Body of pancreas (tissue), 4 donors: Measurements from ENCODE around the gene LANCL3.

Source experiments
- CTCF ChIP-seq, 7 experiments: fragments of 450-650 bp in 4 of 7; fragments of 200-600 bp in 3 of 7; sonication (generic) in 3 of 7; IDR thresholded peaks; one replicate each; pipeline ENCODE4 v1.5.1; 2016 to 2019; ENCODE audit warnings: antibody characterized with exemption in 7 of 7
- POLR2A ChIP-seq, 3 donors: fragments of 450-650 bp; IDR thresholded peaks; one replicate each; pipeline ENCODE4 v1.6.1; 2016; ENCODE audit warnings: antibody characterized with exemption in 3 of 3, mild to moderate bottlenecking in 2 of 3

DNA sequence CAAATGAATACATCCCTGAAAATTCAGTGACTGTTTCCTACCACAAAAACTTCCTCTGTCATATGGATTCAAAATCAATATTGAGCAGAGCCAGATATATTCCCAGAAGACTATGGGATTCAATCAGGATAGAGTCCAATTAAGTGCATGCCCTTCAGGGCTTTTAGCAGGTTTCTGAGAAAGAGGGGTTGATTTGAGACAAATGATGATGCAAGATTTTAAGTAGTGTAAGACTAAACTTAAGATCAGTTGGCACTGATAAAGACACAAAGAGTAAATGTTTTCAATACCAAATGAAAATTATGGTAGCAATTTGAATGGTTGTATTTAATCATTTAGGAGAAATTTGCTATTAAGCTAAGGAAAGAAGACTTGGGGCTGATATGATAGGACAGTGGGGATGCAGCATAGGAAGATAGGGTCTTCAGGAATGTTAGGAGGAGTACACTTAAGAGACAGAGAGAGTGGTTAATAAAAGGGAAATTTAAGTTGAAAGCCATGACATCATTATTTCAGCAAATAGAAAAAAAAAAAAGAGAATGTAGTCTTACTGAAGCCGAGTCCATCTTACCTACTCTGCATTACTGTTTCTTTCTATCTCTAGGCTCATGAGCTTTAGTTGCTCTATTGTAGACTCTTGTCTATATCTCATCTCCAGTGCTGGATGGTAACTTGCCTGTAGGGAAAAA is 82.1 kb downstream of the LANCL3 start:
- TF ChIP-seq CTCF (IDR thresholded peaks at IDR 0.05) = no peak
- no peak for TF ChIP-seq POLR2A (IDR thresholded peaks at IDR 0.05)
